Measurements from ENCODE around the gene NID2. TPM values are rescaled to one million over a fixed set of nuclear protein-coding genes. Genes with fewer than 3 reads are reported as not detected.

Gene NID2
- polyA plus RNA-seq, 1 experiment, result 413 TPM

DNA sequence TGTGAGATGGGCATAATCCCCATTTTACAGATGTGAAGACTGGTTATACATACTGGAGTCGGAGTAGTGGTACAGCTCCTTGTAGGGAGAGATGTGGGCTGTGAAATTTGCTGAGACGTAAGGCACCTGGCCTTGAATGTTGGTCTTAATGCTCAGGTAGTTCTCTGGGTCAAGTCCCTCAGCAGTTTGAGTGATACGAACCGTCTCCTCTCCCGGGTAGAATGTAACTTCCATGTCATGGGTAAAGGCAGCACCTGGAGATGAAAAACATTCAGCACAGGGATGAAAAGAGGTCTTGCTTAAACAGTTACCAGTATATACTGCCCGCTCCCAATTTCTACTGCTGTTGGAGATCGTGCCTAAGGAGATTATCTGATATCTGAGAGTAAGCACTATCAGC is 28.3 kb downstream of the NID2 start:
- ChIA-PET POLR2A (no interaction called here), CTCF (no interaction called here)
- no peaks in the 10 kb centered on the region for H3K27me3 ChIP-seq (ENCODE audit: control insufficient read depth, insufficient read depth, low read length)
- no peaks in the 10 kb centered on the region for H3K9me3 ChIP-seq (ENCODE audit: control insufficient read depth, insufficient read depth, low read length)
- no peak overlapping the region for H3K4me3 ChIP-seq (ENCODE audit: low read depth, low read length)
- TF ChIP-seq, protein P1, sequence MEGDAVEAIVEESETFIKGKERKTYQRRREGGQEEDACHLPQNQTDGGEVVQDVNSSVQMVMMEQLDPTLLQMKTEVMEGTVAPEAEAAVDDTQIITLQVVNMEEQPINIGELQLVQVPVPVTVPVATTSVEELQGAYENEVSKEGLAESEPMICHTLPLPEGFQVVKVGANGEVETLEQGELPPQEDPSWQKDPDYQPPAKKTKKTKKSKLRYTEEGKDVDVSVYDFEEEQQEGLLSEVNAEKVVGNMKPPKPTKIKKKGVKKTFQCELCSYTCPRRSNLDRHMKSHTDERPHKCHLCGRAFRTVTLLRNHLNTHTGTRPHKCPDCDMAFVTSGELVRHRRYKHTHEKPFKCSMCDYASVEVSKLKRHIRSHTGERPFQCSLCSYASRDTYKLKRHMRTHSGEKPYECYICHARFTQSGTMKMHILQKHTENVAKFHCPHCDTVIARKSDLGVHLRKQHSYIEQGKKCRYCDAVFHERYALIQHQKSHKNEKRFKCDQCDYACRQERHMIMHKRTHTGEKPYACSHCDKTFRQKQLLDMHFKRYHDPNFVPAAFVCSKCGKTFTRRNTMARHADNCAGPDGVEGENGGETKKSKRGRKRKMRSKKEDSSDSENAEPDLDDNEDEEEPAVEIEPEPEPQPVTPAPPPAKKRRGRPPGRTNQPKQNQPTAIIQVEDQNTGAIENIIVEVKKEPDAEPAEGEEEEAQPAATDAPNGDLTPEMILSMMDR (IDR thresholded peaks at IDR 0.05; ENCODE audit: low read depth, low read length), result no peak
- DNase-seq (ENCODE audit: low read depth, low spot score), result no peak
- H3K27ac ChIP-seq (ENCODE audit: low read depth, low read length), result no peak overlapping the region

DNA sequence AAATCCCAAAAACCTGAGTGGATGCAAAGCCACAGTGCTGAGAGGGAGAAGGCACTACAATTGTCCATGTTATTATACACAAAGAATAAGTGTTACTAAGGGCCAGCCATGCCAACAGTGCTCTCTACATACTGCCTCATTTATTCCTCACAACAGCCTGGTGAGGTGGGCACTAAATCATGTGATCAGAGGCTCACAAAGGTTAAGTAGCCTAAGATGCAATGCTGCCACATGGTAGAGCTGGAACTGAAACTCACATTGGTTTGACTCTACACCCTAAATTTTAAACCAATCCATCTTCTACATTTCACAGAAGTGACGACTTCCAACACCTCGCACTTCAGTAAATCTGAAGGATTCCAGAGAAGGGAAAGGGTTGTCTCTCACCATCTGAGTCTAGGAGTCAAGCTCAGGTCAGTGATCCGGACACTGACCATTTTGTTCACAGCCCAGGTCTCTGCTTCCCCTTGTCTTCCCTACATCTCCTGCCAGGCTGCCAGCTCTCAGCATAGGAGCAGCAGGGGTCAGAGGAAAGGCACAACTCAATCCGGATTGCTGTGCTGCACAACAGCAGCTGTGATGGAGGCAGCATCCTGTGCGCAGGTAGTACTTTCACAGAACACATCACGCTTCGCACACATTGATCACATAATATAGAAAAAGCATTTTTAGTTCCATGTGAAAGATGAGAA is 29.6 kb downstream of the NID2 start:
- ChIA-PET POLR2A (no interaction called here), CTCF (no interaction called here)
- H3K4me3 ChIP-seq (ENCODE audit: low read depth, low read length), result no peak overlapping the region
- no peak overlapping the region for H3K27ac ChIP-seq (ENCODE audit: low read depth, low read length)
- TF ChIP-seq, protein P1 (IDR thresholded peaks at IDR 0.05; ENCODE audit: low read depth, low read length), result no peak
- DNase-seq (ENCODE audit: low read depth, low spot score), result no peak
- H3K9me3 ChIP-seq (ENCODE audit: control insufficient read depth, insufficient read depth, low read length), result no peaks in the 10 kb centered on the region
- H3K27me3 ChIP-seq (ENCODE audit: control insufficient read depth, insufficient read depth, low read length), result no peaks in the 10 kb centered on the region

DNA sequence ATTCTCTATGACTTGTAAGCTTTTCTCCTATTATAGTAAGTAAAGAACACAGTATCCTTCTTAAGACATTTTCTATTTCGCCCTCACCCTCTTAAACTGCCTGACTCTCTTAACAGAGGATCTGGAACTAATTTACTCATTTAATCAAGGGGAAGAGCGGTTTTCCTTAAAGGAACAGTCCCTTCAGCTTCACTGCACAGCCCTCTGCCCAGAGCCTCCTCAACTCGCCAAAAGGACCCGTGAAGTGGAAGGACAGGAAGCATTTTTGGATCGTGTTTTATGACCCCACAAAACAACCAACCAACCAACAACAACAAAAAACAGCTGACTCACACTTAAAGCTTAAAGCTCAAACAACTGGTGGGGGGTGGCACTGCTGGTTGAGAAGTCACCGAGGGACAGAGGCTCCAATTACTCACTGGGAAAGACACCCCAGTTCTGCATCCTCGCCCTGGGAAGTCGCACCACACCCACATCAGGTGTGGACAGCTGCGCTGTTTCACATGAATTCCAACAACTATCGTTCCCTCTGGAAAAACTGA is 35.7 kb downstream of the NID2 start:
- H3K9me3 ChIP-seq (ENCODE audit: control insufficient read depth, insufficient read depth, low read length), result no peaks in the 10 kb centered on the region
- DNase-seq (ENCODE audit: low read depth, low spot score), result no peak
- peak overlapping the region; percentile 69 for H3K27ac ChIP-seq (ENCODE audit: low read depth, low read length)
- no peak overlapping the region for H3K4me3 ChIP-seq (ENCODE audit: low read depth, low read length)
- H3K27me3 ChIP-seq (ENCODE audit: control insufficient read depth, insufficient read depth, low read length), result no peaks in the 10 kb centered on the region
- CTCF ChIA-PET, result interaction anchor here (0.7 to 1.3 kb wide), 3 partner anchors 14 to 37 kb away, joined by 3 to 5 read pairs (median 3); no protein-coding TSS in a partner anchor
- TF ChIP-seq, protein P1 (IDR thresholded peaks at IDR 0.05; ENCODE audit: low read depth, low read length), result no peak
- POLR2A ChIA-PET, result interaction anchor here (0.6 to 1.1 kb wide), 4 partner anchors 12 to 37 kb away, joined by 3 to 5 read pairs (median 4); partner anchors contain the start of gene NID2

DNA sequence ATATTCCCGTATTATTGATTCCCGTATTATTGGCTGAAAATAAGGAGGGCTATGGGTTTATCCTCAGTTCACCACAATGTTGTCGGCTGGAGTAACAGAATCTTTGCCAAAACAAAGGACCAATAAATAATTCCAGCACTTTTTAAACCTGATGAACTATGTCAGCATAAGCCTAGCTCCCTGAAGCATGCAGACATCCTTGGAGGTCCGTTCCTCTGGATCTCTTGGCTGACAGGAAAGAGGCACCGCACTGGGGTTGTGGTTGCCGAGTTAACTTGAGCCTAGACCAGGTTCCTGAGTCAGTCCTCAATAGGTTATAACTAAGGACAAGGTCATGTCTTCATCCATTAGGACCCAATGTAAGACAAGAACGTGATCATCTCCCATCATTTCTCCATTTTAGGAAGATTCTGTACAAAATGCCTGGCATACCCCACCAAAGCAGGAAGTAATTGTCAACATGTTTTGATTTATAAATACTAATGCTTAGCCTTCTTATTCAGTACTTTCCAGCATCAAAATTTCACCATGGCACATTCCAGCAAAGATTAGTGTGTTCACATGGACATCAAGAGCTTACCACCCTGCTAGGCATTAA is 36.6 kb downstream of the NID2 start:
- TF ChIP-seq, protein P1 (IDR thresholded peaks at IDR 0.05; ENCODE audit: low read depth, low read length), result no peak
- H3K27ac ChIP-seq (ENCODE audit: low read depth, low read length), result no peak overlapping the region
- ChIA-PET CTCF (interaction anchor here (1.0 to 1.3 kb wide), 2 partner anchors 19 to 36 kb away, joined by 3 to 5 read pairs; no protein-coding TSS in a partner anchor), POLR2A (interaction anchor here (0.6 to 1.1 kb wide), 5 partner anchors 13 to 38 kb away, joined by 3 to 5 read pairs (median 3); partner anchors contain the start of gene NID2)
- no peak for DNase-seq (ENCODE audit: low read depth, low spot score)
- H3K4me3 ChIP-seq (ENCODE audit: low read depth, low read length), result no peak overlapping the region
- no peaks in the 10 kb centered on the region for H3K9me3 ChIP-seq (ENCODE audit: control insufficient read depth, insufficient read depth, low read length)
- no peaks in the 10 kb centered on the region for H3K27me3 ChIP-seq (ENCODE audit: control insufficient read depth, insufficient read depth, low read length)

DNA sequence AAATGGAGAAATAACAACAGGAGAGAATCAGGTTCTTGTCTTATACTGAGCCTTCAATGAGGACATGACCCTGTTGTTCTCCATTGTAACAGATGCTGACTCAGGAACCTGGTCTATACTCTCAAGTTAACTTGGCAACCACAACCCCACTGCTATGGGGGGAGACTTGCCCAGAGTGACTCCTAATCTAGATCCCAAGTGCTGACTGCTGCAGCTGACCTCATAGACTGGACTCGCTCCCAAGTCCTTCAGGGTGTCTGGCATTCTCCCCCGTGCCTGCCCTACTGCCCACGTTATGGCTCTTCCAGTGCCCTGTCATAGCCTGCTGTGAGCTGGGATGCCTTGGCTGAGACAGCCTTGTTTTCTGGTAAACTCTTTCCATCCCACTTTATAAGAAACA is 37.1 kb downstream of the NID2 start:
- peak overlapping the region; percentile 65 for H3K27ac ChIP-seq (ENCODE audit: low read depth, low read length)
- no peak overlapping the region for H3K4me3 ChIP-seq (ENCODE audit: low read depth, low read length)
- H3K27me3 ChIP-seq (ENCODE audit: control insufficient read depth, insufficient read depth, low read length), result no peaks in the 10 kb centered on the region
- no peaks in the 10 kb centered on the region for H3K9me3 ChIP-seq (ENCODE audit: control insufficient read depth, insufficient read depth, low read length)
- POLR2A ChIA-PET, result interaction anchor here (1.0 kb wide), 1 partner anchor 37 kb away, joined by 3 read pairs; the partner anchor contains the start of gene NID2
- DNase-seq (ENCODE audit: low read depth, low spot score), result no peak
- CTCF ChIA-PET, result interaction anchor here (1.1 kb wide), 1 partner anchor 35 kb away, joined by 3 read pairs; no protein-coding TSS in a partner anchor
- TF ChIP-seq, protein P1 (IDR thresholded peaks at IDR 0.05; ENCODE audit: low read depth, low read length), result no peak

All from AG04450 (cell line).